Suprapubic skin (tissue), 3 donors: ENCODE data around the gene TAL2.

Experiments
- EP300 ChIP-seq: sonication (generic); formaldehyde crosslinking; IDR thresholded peaks from one replicate; pipeline ENCODE4 v1.6.1; 2017; ENCODE audit warnings: antibody characterized with exemption
- TF ChIP-seq, protein P1 (sequence below), 2 donors: fragments of 200-600 bp in 1 of 2; fragments of 450-650 bp in 1 of 2; sonication (generic) in 1 of 2; IDR thresholded peaks; one replicate each; pipeline ENCODE4 v1.5.1; 2016 to 2019; ENCODE audit warnings: antibody characterized with exemption in 2 of 2, mild to moderate bottlenecking in 1 of 2, moderate library complexity in 1 of 2

DNA sequence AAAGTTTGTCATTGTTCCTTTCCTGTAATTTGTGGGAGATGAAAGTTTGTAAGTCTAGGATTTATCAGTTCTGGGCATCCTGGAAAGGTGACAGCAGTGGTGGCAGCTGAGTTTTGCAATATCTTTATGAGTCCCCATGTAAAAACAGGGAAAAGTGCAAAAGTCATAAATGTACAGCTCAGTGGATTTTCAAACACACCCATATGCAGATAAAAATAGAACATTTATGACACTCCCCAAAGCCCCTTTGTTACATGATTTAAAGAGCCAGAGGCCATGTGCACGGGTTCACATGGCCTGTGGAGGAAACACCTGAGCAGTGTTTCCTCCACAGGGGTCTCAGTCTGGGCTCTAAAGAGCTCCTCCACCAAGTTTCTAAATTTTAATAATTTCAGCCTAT is 38.4 kb downstream of the TAL2 start:
- TF ChIP-seq EP300 = no peak
- TF ChIP-seq, protein P1, sequence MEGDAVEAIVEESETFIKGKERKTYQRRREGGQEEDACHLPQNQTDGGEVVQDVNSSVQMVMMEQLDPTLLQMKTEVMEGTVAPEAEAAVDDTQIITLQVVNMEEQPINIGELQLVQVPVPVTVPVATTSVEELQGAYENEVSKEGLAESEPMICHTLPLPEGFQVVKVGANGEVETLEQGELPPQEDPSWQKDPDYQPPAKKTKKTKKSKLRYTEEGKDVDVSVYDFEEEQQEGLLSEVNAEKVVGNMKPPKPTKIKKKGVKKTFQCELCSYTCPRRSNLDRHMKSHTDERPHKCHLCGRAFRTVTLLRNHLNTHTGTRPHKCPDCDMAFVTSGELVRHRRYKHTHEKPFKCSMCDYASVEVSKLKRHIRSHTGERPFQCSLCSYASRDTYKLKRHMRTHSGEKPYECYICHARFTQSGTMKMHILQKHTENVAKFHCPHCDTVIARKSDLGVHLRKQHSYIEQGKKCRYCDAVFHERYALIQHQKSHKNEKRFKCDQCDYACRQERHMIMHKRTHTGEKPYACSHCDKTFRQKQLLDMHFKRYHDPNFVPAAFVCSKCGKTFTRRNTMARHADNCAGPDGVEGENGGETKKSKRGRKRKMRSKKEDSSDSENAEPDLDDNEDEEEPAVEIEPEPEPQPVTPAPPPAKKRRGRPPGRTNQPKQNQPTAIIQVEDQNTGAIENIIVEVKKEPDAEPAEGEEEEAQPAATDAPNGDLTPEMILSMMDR (IDR thresholded peaks at IDR 0.05) = no peak
